Measurements from ENCODE around the gene ANK3.

The ANK3 gene

DNA sequence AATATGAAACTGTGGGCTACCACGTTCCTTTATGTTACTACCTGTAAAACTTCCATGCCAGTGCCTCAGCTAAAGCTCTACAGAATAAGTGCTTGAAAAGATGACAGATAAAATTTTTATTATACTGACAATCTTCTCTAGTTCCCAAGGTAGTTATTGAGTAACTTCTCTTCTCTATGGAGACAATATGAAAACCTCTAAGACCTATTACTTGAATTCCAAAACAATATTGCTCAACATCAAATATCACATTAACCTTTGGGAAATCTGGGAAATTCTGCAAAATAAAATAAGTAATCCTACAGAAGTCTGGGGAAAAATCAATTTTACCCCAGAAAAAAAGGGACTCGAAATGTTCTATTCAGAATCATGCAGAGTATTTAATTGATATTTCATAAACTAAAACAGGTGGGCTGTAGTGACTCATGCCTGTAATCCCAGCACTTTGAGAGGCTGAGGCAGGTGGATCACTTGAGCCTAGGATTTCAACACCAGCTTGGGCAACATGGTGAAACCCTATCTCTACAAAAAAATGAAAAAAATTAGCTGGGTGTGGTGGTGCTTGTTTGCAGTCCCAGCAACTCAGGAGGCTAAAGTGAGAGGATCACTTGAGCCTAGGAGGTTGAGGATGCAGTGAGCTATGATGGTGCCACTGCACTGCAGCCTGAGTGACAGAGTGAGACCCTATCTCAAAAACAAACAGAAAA is 23.8 kb upstream of the ANK3 start:
- DNase-seq (ENCODE audit: low spot score), result no peak

DNA sequence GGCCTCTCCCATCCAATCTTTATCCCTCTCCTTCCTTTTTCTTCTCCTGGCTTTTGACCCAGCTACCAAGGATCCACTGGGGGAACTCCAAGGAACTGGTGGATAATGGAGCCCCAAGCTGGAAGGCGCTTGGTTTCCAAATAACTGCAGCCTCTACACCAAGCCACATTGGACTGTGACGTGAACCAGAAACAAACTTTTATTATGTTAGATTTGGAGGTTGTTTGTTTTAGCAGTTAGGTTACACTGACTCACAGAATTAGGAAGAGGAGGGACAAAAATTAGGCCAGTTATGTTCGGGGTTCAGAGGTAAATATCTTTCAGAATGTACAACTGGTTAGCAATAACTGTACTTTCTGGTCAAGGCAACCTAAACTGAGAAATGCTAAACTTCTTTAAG is 21.3 kb upstream of the ANK3 start:
- no peak for DNase-seq (ENCODE audit: low spot score)

DNA sequence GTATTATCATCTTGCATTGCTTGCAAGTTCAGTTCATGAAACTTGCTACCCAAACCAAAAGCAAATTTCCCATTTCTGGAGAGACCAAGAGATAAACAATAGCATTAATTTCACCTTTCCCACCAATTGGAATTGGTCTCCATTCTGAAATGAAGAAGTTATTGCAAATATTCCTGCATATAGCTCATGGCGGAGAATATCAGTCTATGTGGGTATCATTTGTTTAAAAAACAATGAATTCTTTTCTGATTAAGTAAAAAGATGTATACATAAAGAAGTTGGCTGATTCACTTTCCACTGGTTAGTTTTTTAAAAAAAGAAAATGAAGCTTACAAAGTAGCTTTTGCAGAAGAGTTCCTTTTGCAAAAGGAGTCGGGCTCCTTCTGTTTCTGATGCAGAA is 19.5 kb upstream of the ANK3 start:
- no peak for DNase-seq (ENCODE audit: low spot score)

DNA sequence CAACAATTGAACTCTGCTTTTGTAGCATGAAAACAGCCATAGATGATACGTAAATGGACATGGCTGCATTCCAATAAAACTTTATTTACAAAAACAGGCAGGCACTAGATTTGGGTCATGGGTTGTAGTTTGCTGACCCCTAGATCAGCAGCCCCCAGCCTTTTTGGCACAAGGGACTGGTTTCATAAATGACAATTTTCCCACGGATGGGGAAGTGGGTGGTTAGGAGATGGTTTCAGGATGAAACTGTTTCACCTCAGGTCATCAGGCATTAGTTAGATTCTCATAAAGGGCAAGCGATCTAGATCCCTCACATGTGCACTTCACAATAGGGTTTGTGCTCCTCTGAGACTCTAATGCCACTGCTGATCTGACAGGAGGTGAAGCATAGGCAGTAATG is 16.5 kb upstream of the ANK3 start:
- no peak for DNase-seq (ENCODE audit: low spot score)

DNA sequence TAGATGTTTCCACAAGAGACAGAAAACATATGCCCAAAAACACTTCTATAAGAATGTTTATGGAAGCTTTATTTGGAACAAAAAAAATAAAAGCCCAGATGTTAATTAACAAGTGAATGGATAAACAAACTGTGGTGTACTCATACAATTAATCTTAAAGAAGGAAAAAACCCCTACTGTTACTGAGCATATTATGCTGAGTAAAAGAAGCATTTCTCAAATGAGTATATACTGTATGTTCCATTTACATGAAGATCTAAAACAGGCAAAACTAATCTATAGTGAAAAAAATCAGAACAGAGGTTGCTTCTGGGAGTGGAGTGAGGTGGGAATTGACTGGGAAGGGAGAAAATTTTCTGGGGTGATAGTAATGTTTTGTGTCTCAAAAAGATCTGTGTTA is 15.5 kb upstream of the ANK3 start:
- no peak for DNase-seq (ENCODE audit: low spot score)

DNA sequence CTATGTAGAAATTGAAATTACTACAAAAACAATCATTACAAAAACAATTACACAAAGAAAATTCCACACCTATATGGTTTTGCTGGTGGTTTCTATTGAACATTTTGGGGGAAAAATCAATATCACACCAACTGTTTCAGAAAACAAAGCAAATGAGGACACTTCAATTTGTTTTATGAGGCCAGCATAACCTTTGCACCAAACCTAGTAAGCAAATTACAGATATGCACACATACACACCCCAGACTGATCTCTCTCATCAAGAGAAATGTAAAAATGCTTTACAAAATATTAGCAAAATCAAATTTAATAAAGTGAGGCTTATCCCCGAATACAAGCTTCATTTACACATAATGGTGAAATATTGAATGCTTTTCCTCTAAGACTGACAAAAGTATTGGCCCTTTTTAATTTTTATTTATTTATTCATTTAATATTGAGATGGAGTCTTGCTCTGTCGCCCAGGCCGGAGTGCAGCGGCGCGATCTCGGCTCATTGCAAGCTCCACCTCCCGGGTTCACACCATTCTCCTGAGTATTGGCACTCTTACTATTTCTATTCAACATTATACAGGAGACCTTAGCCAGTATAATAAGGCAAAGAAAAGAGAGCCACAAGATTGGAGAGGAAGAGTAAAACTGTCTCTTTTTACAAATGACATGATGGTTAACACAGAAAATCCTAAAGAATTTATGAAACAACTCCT is 13.6 kb upstream of the ANK3 start:
- no peak for DNase-seq (ENCODE audit: low spot score)

DNA sequence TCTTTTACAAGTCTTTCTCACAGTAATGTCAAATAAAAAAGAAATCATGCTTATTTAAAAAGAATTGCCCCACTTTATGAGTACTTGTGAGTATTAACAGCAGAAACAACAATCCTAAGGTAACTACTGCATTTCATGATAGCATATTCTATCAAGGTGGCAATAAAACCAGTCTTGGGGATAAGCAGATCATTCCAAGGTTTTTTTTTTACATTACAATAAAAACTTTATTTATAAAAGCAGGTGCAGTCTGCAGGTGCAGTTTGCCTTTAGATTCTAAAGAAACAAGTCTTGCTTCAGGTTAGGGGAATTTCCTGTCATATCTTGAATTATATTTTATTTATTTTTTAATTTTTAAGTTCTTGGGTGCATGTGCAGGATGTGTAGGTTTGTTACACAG is 10.7 kb upstream of the ANK3 start:
- no peak for DNase-seq (ENCODE audit: low spot score)

DNA sequence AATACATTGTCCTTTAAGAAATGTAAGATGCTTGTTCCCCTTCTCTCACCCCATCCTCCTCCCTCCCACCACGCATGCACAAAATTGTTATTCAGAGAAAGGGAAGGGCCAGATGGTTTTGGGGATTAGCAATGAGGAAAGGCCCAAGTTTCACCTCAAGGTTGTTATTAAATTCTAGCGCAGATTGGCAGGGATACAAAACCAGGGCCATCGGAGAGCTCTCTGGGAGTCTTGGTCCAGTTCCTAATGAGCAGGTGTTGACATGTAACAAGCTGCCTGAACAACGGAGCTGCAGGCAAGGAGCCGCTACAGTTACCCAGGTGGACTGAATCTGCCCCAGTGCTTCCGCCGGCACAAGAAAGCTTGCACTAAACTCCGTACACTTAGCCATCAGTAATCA is 9.7 kb upstream of the ANK3 start:
- no peak for DNase-seq (ENCODE audit: low spot score)

DNA sequence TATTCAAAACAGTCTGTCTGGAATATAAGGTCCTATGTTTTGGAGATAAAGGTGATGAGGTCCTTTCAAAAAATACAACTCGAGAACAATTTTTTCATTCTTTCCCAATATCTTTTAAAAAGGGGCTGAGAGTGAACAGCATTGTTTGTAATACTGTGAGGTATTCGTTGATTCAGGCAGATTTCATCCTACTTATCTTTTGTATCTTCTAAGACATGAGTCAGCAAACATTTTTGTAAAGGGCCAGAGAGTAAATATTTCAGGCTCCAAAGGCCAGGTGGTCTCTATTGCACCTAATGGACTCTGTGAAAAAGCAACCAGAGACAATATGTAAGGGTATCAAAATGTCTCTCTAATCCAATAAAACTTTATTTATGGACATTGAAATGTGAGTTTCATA is 8.1 kb upstream of the ANK3 start:
- no peak for DNase-seq (ENCODE audit: low spot score)

DNA sequence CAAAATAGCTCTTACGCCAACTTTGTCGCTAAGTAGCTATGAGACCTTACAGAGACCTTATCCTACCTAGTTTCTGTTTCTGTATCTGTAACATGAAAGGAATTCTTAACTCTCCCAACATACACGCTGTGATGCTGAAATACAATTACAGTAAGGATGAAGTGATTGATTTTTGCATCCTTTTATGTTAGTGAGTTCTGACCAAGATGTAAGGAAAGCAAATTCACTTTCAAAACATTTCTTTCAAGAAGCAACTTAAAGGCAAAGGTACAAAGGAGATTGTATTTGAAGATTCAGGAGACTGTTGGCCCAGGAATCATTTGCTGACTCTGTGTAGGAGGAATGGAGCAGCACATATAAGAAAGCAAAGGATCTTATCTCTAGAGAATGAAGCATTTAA is 7.1 kb upstream of the ANK3 start:
- DNase-seq (ENCODE audit: low spot score), result no peak

DNA sequence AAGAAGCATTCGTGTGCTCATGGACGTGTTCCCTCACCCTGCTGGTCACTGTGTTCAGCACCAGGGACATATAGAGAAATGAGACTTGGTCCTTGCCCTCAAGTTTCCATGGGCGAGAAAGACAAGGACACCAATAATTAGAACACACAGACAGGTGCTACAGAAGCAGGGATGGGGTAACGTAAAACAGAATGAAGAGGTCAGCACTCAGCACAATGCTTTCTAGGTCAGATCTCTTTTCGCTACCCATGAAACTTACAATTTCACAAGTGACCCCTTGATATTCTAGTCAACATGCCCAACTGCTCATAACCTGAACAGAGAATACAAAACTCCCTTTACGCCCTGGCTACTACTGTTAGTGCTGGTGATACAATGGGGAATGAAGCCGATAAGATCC is 6.0 kb upstream of the ANK3 start:
- DNase-seq (ENCODE audit: low spot score), result no peak

DNA sequence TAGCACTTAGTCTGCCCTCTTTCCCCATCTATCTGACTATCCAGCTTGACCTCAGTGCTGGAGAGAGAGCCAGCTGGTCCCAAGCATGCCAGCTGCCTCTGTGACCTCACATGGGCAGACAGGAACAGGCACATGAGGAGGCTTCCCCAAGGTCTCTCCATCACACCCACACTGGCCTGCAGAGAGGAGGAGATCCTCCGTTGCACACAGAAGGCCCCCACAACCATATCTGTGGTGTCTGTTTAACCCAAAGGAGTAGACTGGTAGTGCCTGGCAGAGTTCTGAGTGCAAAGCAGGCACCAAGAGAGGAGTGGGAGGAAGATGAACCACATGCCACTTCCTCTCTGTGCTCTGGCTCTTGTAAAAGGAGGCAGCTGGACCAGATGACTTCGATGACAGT is 4.8 kb upstream of the ANK3 start:
- no peak for DNase-seq (ENCODE audit: low spot score)

DNA sequence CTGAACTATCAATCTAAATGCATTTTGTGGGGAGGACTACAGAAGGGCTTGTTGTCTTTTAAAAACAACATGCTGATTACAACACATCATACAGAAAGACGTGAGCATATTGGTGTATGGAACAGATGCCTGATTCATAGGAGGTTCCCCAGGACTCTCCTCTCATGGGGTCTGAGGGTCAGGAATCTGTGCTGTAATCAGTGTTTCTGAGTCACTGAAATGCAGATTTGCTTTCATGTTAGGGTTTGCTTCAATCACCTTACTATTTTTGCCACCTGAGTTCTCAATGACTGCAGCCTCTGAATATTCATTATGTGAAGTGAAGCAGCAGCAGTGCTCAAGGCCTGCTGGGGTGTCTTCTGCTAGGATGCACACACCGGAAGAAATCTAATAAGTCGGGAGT is 550 bp upstream of the ANK3 start:
- DNase-seq (ENCODE audit: low spot score), result no peak

DNA sequence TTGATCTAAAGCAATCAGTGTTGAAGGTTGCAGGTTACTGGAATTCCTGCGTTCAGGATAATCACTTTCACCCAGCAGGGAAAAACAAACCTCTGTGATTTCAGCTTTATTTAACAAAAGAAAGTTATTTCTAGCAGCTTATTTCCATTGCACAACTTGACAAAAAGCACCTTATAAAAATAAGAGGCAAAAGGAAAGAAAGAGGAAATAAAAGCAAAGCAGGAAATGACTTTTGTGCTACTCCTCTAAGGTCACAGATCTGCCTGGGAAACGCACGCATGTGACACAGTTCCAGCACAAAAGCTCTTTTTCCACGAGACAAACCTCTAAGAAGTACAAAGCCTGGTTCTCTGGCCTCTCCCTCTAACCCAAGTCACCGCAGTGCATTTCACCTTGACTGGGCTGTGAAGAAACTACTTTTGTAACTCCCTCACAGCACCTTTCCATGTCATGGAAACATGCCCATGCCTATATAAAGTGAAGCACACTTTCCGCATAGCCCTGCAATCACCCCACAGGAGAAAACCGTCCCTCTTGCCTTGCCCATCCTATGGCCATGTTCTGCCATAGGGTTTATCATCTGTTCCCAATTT is 870 bp downstream of the ANK3 start:
- no peak for DNase-seq (ENCODE audit: low spot score)

DNA sequence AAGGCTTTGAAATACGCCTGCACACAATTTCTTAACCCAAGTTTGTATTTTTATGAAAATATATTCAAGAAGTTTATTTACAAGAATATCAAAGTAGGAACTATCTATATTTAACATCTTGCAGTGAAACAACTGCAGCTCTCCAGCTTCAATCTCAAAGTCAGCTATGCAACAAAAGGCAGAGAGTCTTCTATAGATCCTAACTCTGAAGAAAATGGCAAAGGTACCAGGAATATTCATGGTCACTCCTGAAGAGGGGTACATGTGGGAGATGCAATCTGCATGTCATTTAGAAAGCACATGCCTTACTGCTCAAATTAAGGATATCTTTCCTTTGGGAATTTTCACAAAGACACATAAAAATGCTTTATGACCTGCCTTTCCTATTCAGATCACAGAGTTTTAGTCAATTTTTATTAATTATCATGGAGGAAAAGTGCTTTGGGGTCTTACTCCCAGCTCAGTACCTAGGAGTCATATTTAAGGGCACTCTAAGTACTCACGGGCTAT is 1.5 kb downstream of the ANK3 start:
- DNase-seq (ENCODE audit: low spot score), result no peak

DNA sequence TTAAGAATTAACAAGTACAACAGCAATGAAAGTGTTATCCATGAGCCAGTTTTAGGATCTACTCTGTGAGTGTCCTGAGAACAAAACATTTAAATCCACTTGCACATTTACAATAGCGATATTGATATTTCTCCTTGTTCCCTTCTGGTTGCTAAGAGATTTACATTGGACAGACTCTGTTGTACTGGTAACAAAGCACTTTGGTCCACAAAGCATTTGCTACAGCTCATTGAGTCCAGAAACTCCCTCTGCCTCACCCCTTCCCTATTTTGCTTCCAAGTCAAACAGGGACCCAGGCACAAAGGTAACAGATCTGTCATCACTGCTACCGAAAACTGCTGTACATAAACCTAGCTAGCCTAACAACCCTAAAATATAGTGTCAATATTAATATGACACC is 2.1 kb downstream of the ANK3 start:
- no peak for DNase-seq (ENCODE audit: low spot score)

DNA sequence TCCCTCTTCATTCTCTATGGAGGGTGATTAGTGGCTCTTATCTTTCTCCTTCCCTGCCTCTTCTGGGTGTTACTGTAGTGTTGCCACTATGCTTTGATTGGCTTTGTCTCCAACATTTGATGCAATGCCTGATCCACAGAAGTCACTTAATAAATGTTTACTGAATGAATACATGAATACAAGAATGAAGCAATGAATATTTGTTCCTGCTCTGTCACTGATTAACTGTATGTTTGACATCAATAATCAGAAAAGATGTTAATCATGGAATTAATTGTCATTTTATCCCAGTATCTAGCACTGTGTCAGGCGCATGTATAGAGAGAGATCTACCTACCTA is 4.3 kb downstream of the ANK3 start:
- DNase-seq (ENCODE audit: low spot score), result no peak

DNA sequence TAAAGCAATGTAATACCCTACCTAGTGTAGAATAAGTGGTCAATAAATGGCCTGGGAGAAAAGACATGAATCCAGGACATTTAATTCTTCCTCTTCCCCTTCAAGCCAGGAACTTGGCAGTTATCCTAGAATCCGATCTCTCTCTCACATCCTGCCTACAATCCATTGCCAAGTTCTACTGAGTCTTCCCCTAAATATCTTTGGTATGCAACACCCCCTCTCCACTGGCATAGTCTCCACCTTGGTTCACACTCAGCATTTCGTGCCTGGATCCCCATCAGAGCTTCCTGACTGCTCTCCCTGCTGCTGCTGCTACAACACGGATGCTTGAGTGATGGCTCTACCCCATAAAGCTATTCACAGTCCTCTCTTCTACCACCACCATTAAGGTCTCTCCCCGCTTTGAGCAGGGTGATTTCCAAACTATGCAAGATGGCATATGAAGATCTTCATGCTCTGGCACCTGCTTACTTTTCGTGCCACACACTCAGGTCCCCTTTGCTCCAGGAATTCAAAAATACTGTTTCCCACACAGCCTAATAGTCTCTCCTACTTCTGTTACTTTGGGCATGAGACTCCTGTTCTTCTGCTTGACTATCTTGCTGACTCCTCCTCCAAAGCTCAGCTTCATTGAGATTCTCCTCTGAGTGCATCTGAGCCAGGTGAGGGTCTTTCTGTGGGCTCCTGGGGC is 4.8 kb downstream of the ANK3 start:
- DNase-seq (ENCODE audit: low spot score), result no peak

DNA sequence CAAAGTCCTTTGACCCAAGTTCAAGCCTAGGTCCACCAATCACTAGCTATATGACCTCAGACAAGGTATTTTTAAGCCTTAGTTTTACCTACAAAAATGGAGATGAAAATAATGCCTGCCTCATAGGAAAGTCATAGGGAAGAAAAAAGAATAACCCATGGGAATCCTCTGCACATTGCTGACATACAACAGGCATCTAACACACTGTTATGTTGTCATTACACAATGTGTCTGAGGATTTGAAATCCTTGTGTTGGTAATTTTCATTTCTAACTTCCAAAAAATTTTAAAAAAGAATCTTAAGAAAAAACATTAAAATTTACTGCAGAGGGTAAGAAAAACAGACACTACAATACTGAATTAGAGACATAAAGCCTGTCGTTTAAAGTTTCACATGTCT is 5.7 kb downstream of the ANK3 start:
- DNase-seq (ENCODE audit: low spot score), result no peak

DNA sequence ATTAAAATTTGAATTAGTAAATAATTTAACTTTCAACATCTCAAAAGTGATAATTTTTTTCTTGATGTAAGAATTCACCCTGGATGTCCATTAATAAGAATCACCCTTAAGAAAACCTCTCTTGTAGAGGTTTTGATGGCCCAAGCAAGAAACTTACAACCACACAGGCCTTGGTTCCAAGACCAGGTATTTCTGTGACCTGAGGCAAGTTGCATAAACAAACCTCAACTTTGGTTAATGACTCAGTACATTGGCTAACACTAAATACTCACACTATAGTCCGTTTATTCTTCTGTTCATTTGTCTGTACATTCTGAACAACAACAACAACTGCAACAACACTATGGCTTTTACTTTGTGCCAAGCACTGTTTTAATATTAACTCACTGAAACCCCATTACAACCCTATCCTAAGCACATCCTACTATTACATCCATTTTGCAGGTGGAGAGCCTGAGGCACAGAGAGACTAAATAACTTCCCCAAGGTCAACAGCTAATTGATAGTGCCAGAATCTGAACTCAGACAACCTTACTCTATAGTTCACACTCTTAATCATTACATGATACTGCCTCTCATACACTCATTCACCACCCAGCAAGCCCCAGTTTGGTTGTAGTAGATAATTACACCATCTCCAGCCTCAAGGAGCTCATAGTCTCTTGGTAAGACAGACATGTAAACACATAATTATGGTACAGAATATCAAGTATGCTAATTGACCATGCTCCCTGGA is 6.6 kb downstream of the ANK3 start:
- DNase-seq (ENCODE audit: low spot score), result no peak

DNA sequence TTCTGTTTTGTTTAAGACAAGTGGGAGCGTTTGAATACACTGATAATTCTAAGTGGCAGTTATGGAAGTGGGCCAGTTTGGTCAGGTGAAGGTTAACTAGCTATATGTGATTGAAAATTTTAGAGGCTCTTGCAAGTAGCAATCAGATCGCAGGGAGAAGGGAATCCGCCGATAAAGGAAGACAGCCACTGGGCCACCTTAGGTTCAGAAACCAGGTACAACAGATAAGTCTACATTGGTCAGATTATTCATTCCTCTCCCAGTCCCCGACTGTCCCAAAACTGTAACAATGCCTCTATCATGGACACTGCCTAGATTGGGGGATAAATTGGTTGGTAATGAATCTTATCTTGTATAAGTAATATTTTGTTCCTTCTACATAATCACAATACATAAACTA is 8.9 kb downstream of the ANK3 start:
- no peak for DNase-seq (ENCODE audit: low spot score)

DNA sequence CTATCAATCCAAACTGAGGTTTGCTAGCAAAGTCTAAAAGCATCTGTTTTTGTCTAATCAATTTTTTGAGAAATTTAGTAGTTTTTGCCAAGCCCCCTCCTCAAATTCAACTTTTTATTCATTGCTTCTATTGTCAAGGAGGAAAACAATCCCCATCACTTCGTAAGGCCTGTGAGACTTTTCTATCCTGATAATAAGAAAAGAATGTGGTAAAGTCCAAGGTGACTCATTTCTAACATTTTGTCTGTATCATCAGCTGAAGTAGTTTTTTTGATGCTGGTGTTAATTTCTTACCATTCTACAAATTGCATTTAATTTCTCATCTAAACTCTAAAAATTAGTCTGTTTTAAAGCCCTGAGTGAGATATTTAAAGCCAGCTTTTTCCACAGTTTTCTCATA is 11.7 kb downstream of the ANK3 start:
- no peak for DNase-seq (ENCODE audit: low spot score)

DNA sequence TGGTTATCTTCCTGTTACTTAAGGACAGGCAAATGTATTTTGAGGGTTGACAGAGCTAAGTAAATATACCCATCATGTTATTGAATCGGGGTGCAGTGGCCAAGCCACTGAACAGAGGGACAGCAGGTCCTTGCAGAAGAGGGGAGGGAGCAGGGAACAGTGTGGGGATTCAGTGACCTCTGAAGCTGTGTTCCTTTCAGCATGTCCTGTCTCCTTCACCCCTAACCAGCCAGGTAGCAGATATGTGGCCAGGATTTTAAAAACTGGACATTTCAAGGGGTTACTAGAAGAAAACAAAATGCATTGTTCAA is 12.7 kb downstream of the ANK3 start:
- DNase-seq (ENCODE audit: low spot score), result no peak

All from CD4-positive, alpha-beta T cell treated with Interleukin-15 for 4 hours (primary cell).